WTC11 (cell line): ENCODE measurements around the gene RNF11.

Source experiments
- ATF3 ChIP-seq: sonication (generic); formaldehyde crosslinking; conservative IDR thresholded peaks from 2 replicates; pipeline ENCODE4 v1.8.1; 2022; ENCODE audit warnings: mild to moderate bottlenecking, missing genetic modification reagents
- ETV6 ChIP-seq: sonication (generic); formaldehyde crosslinking; IDR thresholded peaks from 2 replicates; pipeline ENCODE4 v1.8.1; 2022; ENCODE audit warnings: mild to moderate bottlenecking, missing genetic modification reagents
- JUN ChIP-seq: sonication (generic); formaldehyde crosslinking; IDR thresholded peaks from 2 replicates; pipeline ENCODE4 v1.8.0; 2023; ENCODE audit warnings: mild to moderate bottlenecking, missing genetic modification reagents
- KAT7 ChIP-seq: sonication (generic); formaldehyde crosslinking; IDR thresholded peaks from 2 replicates; pipeline ENCODE4 v1.8.1; 2023; ENCODE audit warnings: missing genetic modification reagents, mild to moderate bottlenecking, borderline replicate concordance
- NFYB ChIP-seq: sonication (generic); formaldehyde crosslinking; conservative IDR thresholded peaks from 2 replicates; pipeline ENCODE4 v1.8.0; 2022; ENCODE audit warnings: low read depth, missing genetic modification reagents
- TEAD4 ChIP-seq: sonication (generic); formaldehyde crosslinking; IDR thresholded peaks from 2 replicates; pipeline ENCODE4 v1.8.0; 2022; ENCODE audit warnings: mild to moderate bottlenecking, missing genetic modification reagents
- USF1 ChIP-seq: sonication (generic); formaldehyde crosslinking; IDR thresholded peaks from 2 replicates; pipeline ENCODE4 v1.8.0; 2022; ENCODE audit warnings: mild to moderate bottlenecking, missing genetic modification reagents
- ZNF232 ChIP-seq: sonication (generic); formaldehyde crosslinking; IDR thresholded peaks from 2 replicates; pipeline ENCODE4 v1.8.0; 2022; ENCODE audit warnings: mild to moderate bottlenecking, missing genetic modification reagents
- ZNF263 ChIP-seq: sonication (generic); formaldehyde crosslinking; IDR thresholded peaks from 2 replicates; pipeline ENCODE4 v1.8.1; 2022; ENCODE audit warnings: low read depth, mild to moderate bottlenecking, moderate library complexity, missing genetic modification reagents
- ZNF671 ChIP-seq: fragments of 250-450 bp; sonication (Bioruptor Pico); IDR thresholded peaks from 2 replicates; pipeline ENCODE4 v1.8.0; 2021; ENCODE audit warnings: mild to moderate bottlenecking
- TF ChIP-seq, protein P1 (sequence below): fragments of 200-600 bp; IDR thresholded peaks from 2 replicates; pipeline ENCODE4 v1.8.0; 2022; ENCODE audit warnings: antibody characterized with exemption
- TF ChIP-seq, protein P2 (sequence below): sonication (generic); formaldehyde crosslinking; IDR thresholded peaks from 2 replicates; pipeline ENCODE4 v1.8.0; 2022; ENCODE audit warnings: missing genetic modification reagents

DNA sequence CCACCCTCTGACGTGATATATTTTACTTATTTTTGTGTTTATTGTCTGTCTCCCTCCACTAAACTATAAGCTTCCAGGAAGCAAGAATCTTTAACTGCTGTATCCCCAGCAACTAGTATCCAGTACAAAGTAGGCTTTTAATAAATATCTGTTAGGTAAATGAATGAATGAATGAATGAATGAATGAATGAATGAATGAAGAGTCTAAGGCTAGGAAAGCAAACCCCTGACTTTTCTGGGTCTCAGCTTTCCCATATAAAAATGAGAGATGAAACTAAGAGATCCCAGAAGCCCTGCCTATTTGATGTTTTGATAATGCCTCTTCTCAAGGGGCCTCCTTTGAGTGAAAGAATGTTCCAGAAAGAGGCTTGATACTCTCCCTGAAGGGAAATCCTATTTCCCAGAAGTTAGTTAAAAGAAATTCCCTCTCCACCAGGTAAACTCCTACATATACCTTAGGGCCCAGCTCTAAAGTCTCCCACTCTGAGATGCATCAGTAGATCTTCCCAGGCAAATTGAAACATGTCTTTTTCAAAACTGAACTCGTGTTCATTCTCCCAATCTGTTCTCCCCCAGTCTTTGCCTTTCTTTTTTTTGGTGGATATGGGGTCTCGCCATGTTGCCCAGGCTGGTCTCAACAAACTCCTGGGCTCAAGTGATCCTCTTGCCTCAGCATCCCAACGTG is 86.5 kb downstream of the RNF11 start:
- TF ChIP-seq, protein P1, sequence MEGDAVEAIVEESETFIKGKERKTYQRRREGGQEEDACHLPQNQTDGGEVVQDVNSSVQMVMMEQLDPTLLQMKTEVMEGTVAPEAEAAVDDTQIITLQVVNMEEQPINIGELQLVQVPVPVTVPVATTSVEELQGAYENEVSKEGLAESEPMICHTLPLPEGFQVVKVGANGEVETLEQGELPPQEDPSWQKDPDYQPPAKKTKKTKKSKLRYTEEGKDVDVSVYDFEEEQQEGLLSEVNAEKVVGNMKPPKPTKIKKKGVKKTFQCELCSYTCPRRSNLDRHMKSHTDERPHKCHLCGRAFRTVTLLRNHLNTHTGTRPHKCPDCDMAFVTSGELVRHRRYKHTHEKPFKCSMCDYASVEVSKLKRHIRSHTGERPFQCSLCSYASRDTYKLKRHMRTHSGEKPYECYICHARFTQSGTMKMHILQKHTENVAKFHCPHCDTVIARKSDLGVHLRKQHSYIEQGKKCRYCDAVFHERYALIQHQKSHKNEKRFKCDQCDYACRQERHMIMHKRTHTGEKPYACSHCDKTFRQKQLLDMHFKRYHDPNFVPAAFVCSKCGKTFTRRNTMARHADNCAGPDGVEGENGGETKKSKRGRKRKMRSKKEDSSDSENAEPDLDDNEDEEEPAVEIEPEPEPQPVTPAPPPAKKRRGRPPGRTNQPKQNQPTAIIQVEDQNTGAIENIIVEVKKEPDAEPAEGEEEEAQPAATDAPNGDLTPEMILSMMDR: no peak
- TF ChIP-seq ZNF671 (CRISPR knock-in tag) (no peak), JUN (CRISPR knock-in tag) (no peak), ZNF263 (CRISPR knock-in tag) (no peak), USF1 (CRISPR knock-in tag) (no peak), ZNF232 (CRISPR knock-in tag) (no peak), ATF3 (CRISPR knock-in tag) (no peak), ETV6 (CRISPR knock-in tag) (no peak), KAT7 (CRISPR knock-in tag) (no peak), NFYB (CRISPR knock-in tag) (no peak), TEAD4 (CRISPR knock-in tag) (no peak)
- TF ChIP-seq, protein P2, sequence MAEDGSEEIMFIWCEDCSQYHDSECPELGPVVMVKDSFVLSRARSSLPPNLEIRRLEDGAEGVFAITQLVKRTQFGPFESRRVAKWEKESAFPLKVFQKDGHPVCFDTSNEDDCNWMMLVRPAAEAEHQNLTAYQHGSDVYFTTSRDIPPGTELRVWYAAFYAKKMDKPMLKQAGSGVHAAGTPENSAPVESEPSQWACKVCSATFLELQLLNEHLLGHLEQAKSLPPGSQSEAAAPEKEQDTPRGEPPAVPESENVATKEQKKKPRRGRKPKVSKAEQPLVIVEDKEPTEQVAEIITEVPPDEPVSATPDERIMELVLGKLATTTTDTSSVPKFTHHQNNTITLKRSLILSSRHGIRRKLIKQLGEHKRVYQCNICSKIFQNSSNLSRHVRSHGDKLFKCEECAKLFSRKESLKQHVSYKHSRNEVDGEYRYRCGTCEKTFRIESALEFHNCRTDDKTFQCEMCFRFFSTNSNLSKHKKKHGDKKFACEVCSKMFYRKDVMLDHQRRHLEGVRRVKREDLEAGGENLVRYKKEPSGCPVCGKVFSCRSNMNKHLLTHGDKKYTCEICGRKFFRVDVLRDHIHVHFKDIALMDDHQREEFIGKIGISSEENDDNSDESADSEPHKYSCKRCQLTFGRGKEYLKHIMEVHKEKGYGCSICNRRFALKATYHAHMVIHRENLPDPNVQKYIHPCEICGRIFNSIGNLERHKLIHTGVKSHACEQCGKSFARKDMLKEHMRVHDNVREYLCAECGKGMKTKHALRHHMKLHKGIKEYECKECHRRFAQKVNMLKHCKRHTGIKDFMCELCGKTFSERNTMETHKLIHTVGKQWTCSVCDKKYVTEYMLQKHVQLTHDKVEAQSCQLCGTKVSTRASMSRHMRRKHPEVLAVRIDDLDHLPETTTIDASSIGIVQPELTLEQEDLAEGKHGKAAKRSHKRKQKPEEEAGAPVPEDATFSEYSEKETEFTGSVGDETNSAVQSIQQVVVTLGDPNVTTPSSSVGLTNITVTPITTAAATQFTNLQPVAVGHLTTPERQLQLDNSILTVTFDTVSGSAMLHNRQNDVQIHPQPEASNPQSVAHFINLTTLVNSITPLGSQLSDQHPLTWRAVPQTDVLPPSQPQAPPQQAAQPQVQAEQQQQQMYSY: no peak
